Endothelial cell of umbilical vein (primary cell): Measurements from ENCODE around the gene ZNF555. TPM values are rescaled to one million over a fixed set of nuclear protein-coding genes. Genes with fewer than 3 reads are reported as not detected.

ENCODE experiments used
- BruUV-seq: library from RNA; stranded (reverse); fragments of 400-500 nt; replicated peaks from 2 replicates; lab custom pipeline; 2021; lab: Mats Ljungman, UMichigan
- CTCF ChIA-PET: fragments of 300-600, 350-600 bp; sonication (Branson Sonifier 250); formaldehyde crosslinking; loops from one replicate; lab custom pipeline; 2021; ENCODE audit warnings: antibody characterized with exemption, inconsistent platforms; lab: Charles Lee
- POLR2A ChIA-PET: fragments of 300-600, 350-600 bp; sonication (Branson Sonifier 250); formaldehyde crosslinking; loops from one replicate; lab custom pipeline; 2021; ENCODE audit warnings: antibody characterized with exemption, inconsistent platforms; lab: Charles Lee
- DNase-seq: peaks from one replicate; pipeline ENCODE4 v3.0.0-alpha.2; 2011; ENCODE audit warnings: low read depth, low spot score
- FAIRE-seq: peaks from 2 replicates; lab custom pipeline; 2011; peaks lifted over from hg19 to GRCh38; lab: Jason Lieb, UNC
- H2AFZ ChIP-seq: 2 replicates; pipeline ENCODE4 v1.6.0; 2012; ENCODE audit warnings: low read depth, low read length, control low read depth, inconsistent platforms
- H3K27ac ChIP-seq: 2 replicates; pipeline ENCODE4 v1.5.1; 2011; ENCODE audit warnings: low read depth, mild to moderate bottlenecking, control low read depth, low read length, moderate library complexity; ENCODE audit not compliant: insufficient read depth
- H3K27me3 ChIP-seq, 2 experiments: 2 replicates each; pipeline versions ENCODE4 v1.6.0 to v1.6.1; 2011; ENCODE audit warnings: low read length in 2 of 2, mixed read lengths in 1 of 2; ENCODE audit not compliant: control insufficient read depth in 2 of 2, insufficient read depth in 2 of 2
- H3K36me3 ChIP-seq, 2 experiments: 2 replicates in 1 of 2; 3 replicates in 1 of 2; pipeline ENCODE4 v1.5.1; 2011; ENCODE audit warnings: low read length in 2 of 2, mild to moderate bottlenecking in 1 of 2, moderate library complexity in 1 of 2; ENCODE audit not compliant: control insufficient read depth in 2 of 2, insufficient read depth in 2 of 2; ENCODE audit errors: extremely low read depth in 1 of 2
- H3K4me1 ChIP-seq: 3 replicates; pipeline ENCODE4 v1.5.1; 2011; ENCODE audit warnings: mild to moderate bottlenecking, low read length; ENCODE audit not compliant: control insufficient read depth, insufficient read depth; ENCODE audit errors: extremely low read depth
- H3K4me2 ChIP-seq: 2 replicates; pipeline ENCODE4 v1.6.1; 2011; ENCODE audit warnings: low read length, control low read depth, mixed read lengths; ENCODE audit not compliant: insufficient read depth
- H3K4me3 ChIP-seq, 3 experiments: fragments of 200-600 bp in 1 of 3; sonication (generic), shearing (Covaris generic) in 1 of 3; replicated peaks in 1 of 3; 2 replicates each; pipeline ENCODE4 v1.5.1; 2011 to 2016; ENCODE audit warnings: control low read depth in 3 of 3, low read length in 3 of 3, mild to moderate bottlenecking in 2 of 3, inconsistent platforms in 1 of 3, low read depth in 1 of 3, moderate library complexity in 1 of 3; ENCODE audit not compliant: insufficient read depth in 1 of 3
- H3K79me2 ChIP-seq: 2 replicates; pipeline ENCODE4 v1.6.0; 2012; ENCODE audit warnings: low read length, inconsistent platforms; ENCODE audit not compliant: control insufficient read depth, insufficient read depth
- H3K9ac ChIP-seq: replicated peaks from 2 replicates; pipeline ENCODE3; 2011; ENCODE audit warnings: low read length, control low read depth; ENCODE audit not compliant: insufficient read depth; ENCODE audit errors: extremely low read depth
- H3K9me1 ChIP-seq: replicated peaks from 3 replicates; pipeline ENCODE4 v1.6.0; 2011; ENCODE audit warnings: mild to moderate bottlenecking, low read length; ENCODE audit not compliant: control insufficient read depth, insufficient read depth; ENCODE audit errors: extremely low read depth
- H3K9me3 ChIP-seq: replicated peaks from 2 replicates; pipeline ENCODE4 v1.5.1; 2012; ENCODE audit warnings: low read length, inconsistent platforms; ENCODE audit not compliant: control insufficient read depth, insufficient read depth
- H4K20me1 ChIP-seq: replicated peaks from 2 replicates; pipeline ENCODE3; 2011; ENCODE audit warnings: mild to moderate bottlenecking, low read length; ENCODE audit not compliant: control insufficient read depth, insufficient read depth; ENCODE audit errors: extremely low read depth
- CTCF ChIP-seq, 2 donors: IDR thresholded peaks; 1 replicate in 1 of 2; 2 replicates in 1 of 2; pipeline ENCODE4 v1.5.1; 2011; ENCODE audit warnings: low read length in 2 of 2, mild to moderate bottlenecking in 2 of 2, moderate library complexity in 2 of 2, control low read depth in 1 of 2, inconsistent platforms in 1 of 2, low read depth in 1 of 2; ENCODE audit not compliant: insufficient read depth in 1 of 2; ENCODE audit errors: extremely low read depth in 1 of 2
- EZH2 ChIP-seq: IDR thresholded peaks from 2 replicates; pipeline ENCODE4 v1.6.1; 2012; ENCODE audit warnings: borderline replicate concordance, low read depth, mild to moderate bottlenecking, moderate library complexity, low read length, inconsistent platforms; ENCODE audit not compliant: severe bottlenecking
- FOS ChIP-seq: IDR thresholded peaks from 2 replicates; pipeline ENCODE4 v1.6.1; 2011; ENCODE audit warnings: mild to moderate bottlenecking, low read length, moderate library complexity, borderline replicate concordance; ENCODE audit not compliant: insufficient read depth
- GATA2 ChIP-seq: IDR thresholded peaks from 2 replicates; pipeline ENCODE4 v1.7.0; 2011; ENCODE audit warnings: low read depth, mild to moderate bottlenecking, moderate library complexity, mixed read lengths, low read length; ENCODE audit not compliant: insufficient read length, insufficient read depth
- JUN ChIP-seq: IDR thresholded peaks from 2 replicates; pipeline ENCODE4 v1.6.1; 2011; ENCODE audit warnings: borderline replicate concordance, low read depth; ENCODE audit not compliant: insufficient read length, insufficient read depth
- MAX ChIP-seq: IDR thresholded peaks from 2 replicates; pipeline ENCODE4 v1.6.1; 2011; ENCODE audit not compliant: insufficient read depth, insufficient read length
- MYC ChIP-seq: IDR thresholded peaks from one replicate; pipeline ENCODE4 v1.6.1; 2011; ENCODE audit warnings: mild to moderate bottlenecking, low read depth, low read length
- POLR2A ChIP-seq: IDR thresholded peaks from 2 replicates; pipeline ENCODE4 v1.6.1; 2012; ENCODE audit warnings: low read depth, mild to moderate bottlenecking, control low read depth, low read length
- POLR2AphosphoS5 ChIP-seq: IDR thresholded peaks from 2 replicates; pipeline ENCODE4 v1.6.1; 2012; ENCODE audit warnings: low read depth, mild to moderate bottlenecking, control low read depth, low read length, moderate library complexity; ENCODE audit not compliant: insufficient read depth
- dilution Hi-C: fragments of 300-500 bp; cut with MboI; formaldehyde crosslinking; loops from one replicate; pipeline ENCODE4 v1.15.0; 2019; ENCODE audit warnings: low sequenced_read_pairs; ENCODE audit not compliant: extremely low pct_ligation_motif_present
- intact Hi-C: fragments of 100-400 bp; cut with micrococcal nuclease; formaldehyde crosslinking; loops from one replicate; pipeline ENCODE4 v1.10.0; 2022
- polyA plus RNA-seq, 4 experiments: library from polyadenylated mRNA; depleted of rRNA in 3 of 4; stranded (reverse) in 3 of 4; unstranded in 1 of 4; fragments of >200 nt; gene quantifications; 2 replicates each; pipeline versions ENCODE4 v1.2.1 to v1.2.3, GENCODE V29; 2011 to 2012; ENCODE audit warnings: missing spikeins in 1 of 4
- total RNA-seq: library from RNA; stranded (reverse); gene quantifications from 2 replicates; pipeline ENCODE4 v1.2.3, GENCODE V29; 2021

The ZNF555 gene
- total and polyA plus RNA-seq, 2 donors (not counting 3 experiments of a cell fraction or from before 2014, with no cell fraction given): 1.6 to 5.4 TPM

- Histone ChIP-seq H3K27me3 (no peaks in the 10 kb centered on the region), H3K9ac (no peak overlapping the region), H3K4me3 (no peak overlapping the region), H4K20me1 (no peaks in the 10 kb centered on the region), H3K9me3 (no peaks in the 10 kb centered on the region), H3K79me2 (peaks cover 3% of the 10 kb centered on the region), H3K36me3 (peaks cover 5 to 24% of the 10 kb centered on the region in 2 experiments), H2AFZ (no peak overlapping the region), H3K27ac (no peak overlapping the region), H3K4me1 (no peaks in the 10 kb centered on the region), H3K9me1 (no peaks in the 10 kb centered on the region), H3K4me2 (no peak overlapping the region)
- DNase-seq (no peak), FAIRE-seq (no peak)
- intact Hi-C loops: no loop called here
- no peak for TF ChIP-seq EZH2
- TF ChIP-seq POLR2A: no peak
- TF ChIP-seq POLR2AphosphoS5: no peak
- TF ChIP-seq CTCF (IDR thresholded peaks at IDR 0.05; ENCODE audit: extremely low read depth in 1 of 2, insufficient read depth in 1 of 2, low read depth in 1 of 2, low read length in 2 of 2): no peak
- TF ChIP-seq FOS: no peak
- TF ChIP-seq JUN: no peak
- TF ChIP-seq MAX: no peak
- TF ChIP-seq GATA2: no peak
- no peak for TF ChIP-seq MYC
- no TSS peak for BruUV-seq
- dilution Hi-C loops: no loop called here
- CTCF ChIA-PET: no interaction called here
- POLR2A ChIA-PET: no interaction called here
These were observed 35.2 kb upstream of the ZNF555 start for GRCh38 chr19:2805991-2806649.
